ENCODE data around the gene NUAK2.

DNA sequence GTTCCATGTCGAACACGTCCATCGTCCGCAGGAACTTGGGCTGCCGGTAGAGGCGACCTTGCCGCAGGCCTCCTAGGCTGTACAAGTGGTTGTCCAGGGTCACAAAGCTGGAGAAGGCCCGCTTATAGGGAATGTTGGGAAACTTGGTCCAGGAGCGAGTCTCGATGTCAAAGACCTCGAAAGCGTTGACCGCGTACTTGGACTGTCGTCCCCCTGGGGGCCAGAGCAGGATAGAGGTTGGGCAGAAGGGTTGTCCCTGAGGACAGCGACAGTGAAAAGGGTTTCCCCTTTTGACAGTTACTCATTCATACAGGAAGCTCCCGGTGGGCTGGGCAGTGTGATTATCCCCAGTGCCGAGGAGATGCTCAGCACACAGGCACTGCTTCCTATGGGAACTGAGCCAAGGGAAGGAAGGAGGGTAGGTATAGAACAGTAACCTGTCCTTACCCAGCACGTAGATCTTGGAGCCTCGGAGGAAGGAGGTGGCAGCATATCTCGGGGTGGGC lies 17.7 kb upstream of the NUAK2 start:
- TF ChIP-seq, protein P1, sequence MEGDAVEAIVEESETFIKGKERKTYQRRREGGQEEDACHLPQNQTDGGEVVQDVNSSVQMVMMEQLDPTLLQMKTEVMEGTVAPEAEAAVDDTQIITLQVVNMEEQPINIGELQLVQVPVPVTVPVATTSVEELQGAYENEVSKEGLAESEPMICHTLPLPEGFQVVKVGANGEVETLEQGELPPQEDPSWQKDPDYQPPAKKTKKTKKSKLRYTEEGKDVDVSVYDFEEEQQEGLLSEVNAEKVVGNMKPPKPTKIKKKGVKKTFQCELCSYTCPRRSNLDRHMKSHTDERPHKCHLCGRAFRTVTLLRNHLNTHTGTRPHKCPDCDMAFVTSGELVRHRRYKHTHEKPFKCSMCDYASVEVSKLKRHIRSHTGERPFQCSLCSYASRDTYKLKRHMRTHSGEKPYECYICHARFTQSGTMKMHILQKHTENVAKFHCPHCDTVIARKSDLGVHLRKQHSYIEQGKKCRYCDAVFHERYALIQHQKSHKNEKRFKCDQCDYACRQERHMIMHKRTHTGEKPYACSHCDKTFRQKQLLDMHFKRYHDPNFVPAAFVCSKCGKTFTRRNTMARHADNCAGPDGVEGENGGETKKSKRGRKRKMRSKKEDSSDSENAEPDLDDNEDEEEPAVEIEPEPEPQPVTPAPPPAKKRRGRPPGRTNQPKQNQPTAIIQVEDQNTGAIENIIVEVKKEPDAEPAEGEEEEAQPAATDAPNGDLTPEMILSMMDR (conservative IDR thresholded peaks at IDR 0.05; ENCODE audit: low read length), result no peak
- no peak for TF ChIP-seq EZH2phosphoT487 (IDR thresholded peaks at IDR 0.05; ENCODE audit: borderline replicate concordance, low read depth, low read length)

Data from OCI-LY7 (cell line).